Camera-type eye (tissue), 1 donor: Measurements from ENCODE around the gene S100A11. TPM values are rescaled to one million over a fixed set of nuclear protein-coding genes. Genes with fewer than 3 reads are reported as not detected.

Source experiments
- total RNA-seq: library from RNA; depleted of rRNA; stranded (reverse); fragments of >200 nt; gene quantifications from one replicate; pipeline ENCODE4 v1.2.3, GENCODE V29; 2014

Gene S100A11
- 13.1 TPM for total RNA-seq

GRCh38 chr1:152036267-152037216 lies at the start of gene S100A11:
Gene S100A11 (minus strand): TSS chr1:152037004. CDS start chr1:152036915, 89 bp downstream.

DNA sequence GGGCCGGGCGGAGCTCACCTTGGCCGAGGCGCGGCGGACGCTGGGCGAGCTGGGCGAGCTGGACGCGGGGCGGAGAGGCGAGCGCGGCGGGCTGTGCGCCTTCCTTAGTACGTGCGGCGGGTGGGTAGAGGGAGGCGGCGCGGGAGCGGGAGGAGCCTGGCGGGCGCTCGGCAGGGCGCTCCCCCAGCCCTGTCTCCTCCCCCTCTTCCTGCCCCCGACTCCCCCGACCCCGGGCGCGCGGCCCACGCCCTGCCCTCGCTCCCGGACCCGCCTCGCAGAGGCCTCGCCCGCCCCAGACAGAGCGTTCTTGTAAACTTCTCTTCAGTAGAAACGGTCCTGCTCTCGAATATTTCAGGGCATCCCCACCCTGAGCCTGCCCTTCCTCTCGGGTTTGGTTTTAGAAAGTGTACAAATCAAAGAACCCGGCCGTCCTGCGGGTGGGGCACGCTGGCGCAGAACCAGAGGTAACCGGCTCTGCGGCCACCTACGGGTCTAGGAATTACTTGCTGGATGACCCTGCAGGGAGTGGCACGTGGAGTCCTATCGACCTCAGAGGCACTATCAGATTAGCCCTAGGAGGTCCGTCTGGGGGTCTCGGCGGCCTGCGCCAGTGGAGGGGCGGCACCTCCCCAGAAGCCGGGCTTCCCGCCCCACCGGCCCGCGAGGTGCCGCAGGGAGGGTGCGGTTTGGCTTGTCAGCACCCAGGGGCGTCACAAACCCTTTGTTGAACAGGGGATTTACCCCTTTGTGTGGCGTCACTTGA lies 42.9 kb downstream of the S100A11 start, which contains the start of gene S100A10:
Gene S100A10 (minus strand): TSS at position 126 of the 763 bp plus-strand sequence. CDS start 7,629 bp downstream, outside the sequence.

Other genes with a start within 250 kb of the S100A11 start
- gene TDRKH, start 246.5 kb downstream of the S100A11 start, total RNA-seq = 12.3 TPM
- gene LINGO4, start 231.6 kb downstream of the S100A11 start, total RNA-seq = not detected
- 1.6 TPM for gene RORC, start 205.2 kb downstream of the S100A11 start, total RNA-seq
- gene C2CD4D, start 197.2 kb downstream of the S100A11 start, total RNA-seq = 0.27 TPM
- not detected for gene THEM5, start 183.3 kb downstream of the S100A11 start, total RNA-seq
- 23.2 TPM for gene THEM4, start 127.5 kb downstream of the S100A11 start, total RNA-seq
- gene S100A10, start 43.1 kb downstream of the S100A11 start, total RNA-seq = 71.2 TPM
- not detected for gene TCHHL1, start 52.1 kb upstream of the S100A11 start, total RNA-seq
- gene TCHH, start 78.4 kb upstream of the S100A11 start, total RNA-seq = 0.66 TPM
- gene RPTN, start 122.2 kb upstream of the S100A11 start, total RNA-seq = not detected
- not detected for gene HRNR, start 187.2 kb upstream of the S100A11 start, total RNA-seq